Neural crest cell (in vitro differentiated cells): Measurements from ENCODE around the gene ASB10. TPM values are rescaled to one million over a fixed set of nuclear protein-coding genes. Genes with fewer than 3 reads are reported as not detected.
A peak's percentile ranks its signal among the peaks of the same experiment; 100 is the strongest.

Source experiments
- DNase-seq: peaks from one replicate; pipeline ENCODE4 v3.0.0; 2021; ENCODE audit warnings: low read depth, mixed read lengths, low spot score
- H3K27ac Mint-ChIP-seq: one replicate; pipeline ENCODE4 v1.8.0; 2021; ENCODE audit warnings: mild to moderate bottlenecking, mixed read lengths; ENCODE audit not compliant: unreplicated experiment
- H3K27me3 Mint-ChIP-seq: 2 replicates; pipeline ENCODE4 v1.8.0; 2021; ENCODE audit warnings: low read depth, mild to moderate bottlenecking, mixed read lengths
- H3K36me3 Mint-ChIP-seq: 2 replicates; pipeline ENCODE4 v1.8.0; 2021; ENCODE audit warnings: low read depth, mild to moderate bottlenecking, mixed read lengths
- H3K4me1 Mint-ChIP-seq: 2 replicates; pipeline ENCODE4 v1.8.0; 2021; ENCODE audit warnings: mixed read lengths
- H3K4me3 Mint-ChIP-seq: one replicate; pipeline ENCODE4 v1.8.0; 2021; ENCODE audit warnings: mild to moderate bottlenecking, mixed read lengths
- H3K9me3 Mint-ChIP-seq: 2 replicates; pipeline ENCODE4 v1.8.0; 2021; ENCODE audit warnings: mixed read lengths
- total RNA-seq: library from RNA; stranded (reverse); gene quantifications from 2 replicates; pipeline ENCODE4 v1.2.1, GENCODE V29; 2021
- TF ChIP-seq, protein P1 (sequence below): fragments of 200-600 bp; sonication (generic); conservative IDR thresholded peaks from 2 replicates; pipeline ENCODE4 v1.5.0; 2021; ENCODE audit warnings: antibody characterized with exemption, mild to moderate bottlenecking

ASB10 gene
- total RNA-seq, 1 donor from 2014 or later: not detected

GRCh38 chr7:151139071-151139790 is 47.8 kb downstream of the ASB10 start:
- H3K4me3 Mint-ChIP-seq: peak overlapping the region; percentile 1
- peaks cover 10% of the 10 kb centered on the region for H3K36me3 Mint-ChIP-seq
- H3K27me3 Mint-ChIP-seq: no peaks in the 10 kb centered on the region
- no peak for DNase-seq
- no peak overlapping the region for H3K27ac Mint-ChIP-seq
- H3K4me1 Mint-ChIP-seq: peaks cover 44% of the 10 kb centered on the region
- no peaks in the 10 kb centered on the region for H3K9me3 Mint-ChIP-seq
- TF ChIP-seq, protein P1, sequence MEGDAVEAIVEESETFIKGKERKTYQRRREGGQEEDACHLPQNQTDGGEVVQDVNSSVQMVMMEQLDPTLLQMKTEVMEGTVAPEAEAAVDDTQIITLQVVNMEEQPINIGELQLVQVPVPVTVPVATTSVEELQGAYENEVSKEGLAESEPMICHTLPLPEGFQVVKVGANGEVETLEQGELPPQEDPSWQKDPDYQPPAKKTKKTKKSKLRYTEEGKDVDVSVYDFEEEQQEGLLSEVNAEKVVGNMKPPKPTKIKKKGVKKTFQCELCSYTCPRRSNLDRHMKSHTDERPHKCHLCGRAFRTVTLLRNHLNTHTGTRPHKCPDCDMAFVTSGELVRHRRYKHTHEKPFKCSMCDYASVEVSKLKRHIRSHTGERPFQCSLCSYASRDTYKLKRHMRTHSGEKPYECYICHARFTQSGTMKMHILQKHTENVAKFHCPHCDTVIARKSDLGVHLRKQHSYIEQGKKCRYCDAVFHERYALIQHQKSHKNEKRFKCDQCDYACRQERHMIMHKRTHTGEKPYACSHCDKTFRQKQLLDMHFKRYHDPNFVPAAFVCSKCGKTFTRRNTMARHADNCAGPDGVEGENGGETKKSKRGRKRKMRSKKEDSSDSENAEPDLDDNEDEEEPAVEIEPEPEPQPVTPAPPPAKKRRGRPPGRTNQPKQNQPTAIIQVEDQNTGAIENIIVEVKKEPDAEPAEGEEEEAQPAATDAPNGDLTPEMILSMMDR: no peak

GRCh38 chr7:151138153-151138851 is 48.7 kb downstream of the ASB10 start:
- TF ChIP-seq, protein P1: no peak
- H3K4me3 Mint-ChIP-seq: no peak overlapping the region
- no peaks in the 10 kb centered on the region for H3K27me3 Mint-ChIP-seq
- no peak for DNase-seq
- H3K36me3 Mint-ChIP-seq: peaks cover 6% of the 10 kb centered on the region
- H3K27ac Mint-ChIP-seq: no peak overlapping the region
- H3K9me3 Mint-ChIP-seq: no peaks in the 10 kb centered on the region
- peaks cover 39% of the 10 kb centered on the region for H3K4me1 Mint-ChIP-seq

DNA sequence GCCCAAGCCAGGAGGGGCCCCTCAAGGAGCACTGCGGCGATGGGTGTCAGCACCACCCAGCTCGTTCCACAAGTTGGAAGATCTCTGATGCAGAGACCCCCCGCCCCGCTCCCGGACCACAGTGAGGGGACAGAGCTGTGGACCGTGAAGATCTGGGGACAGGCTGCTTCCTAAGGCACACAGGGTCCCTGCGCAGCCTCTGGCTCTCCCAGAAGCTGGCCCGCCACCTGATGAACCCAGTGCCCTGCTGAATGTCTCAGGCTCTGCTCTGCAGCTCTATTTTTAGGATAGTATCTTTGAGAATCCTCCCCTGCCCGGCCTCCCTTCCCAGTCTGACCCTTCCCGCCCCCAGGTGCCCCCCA is 49.3 kb downstream of the ASB10 start:
- Mint-ChIP-seq H3K9me3 (no peaks in the 10 kb centered on the region), H3K27ac (no peak overlapping the region), H3K27me3 (no peaks in the 10 kb centered on the region), H3K36me3 (peaks cover 6% of the 10 kb centered on the region), H3K4me3 (no peak overlapping the region), H3K4me1 (peaks cover 34% of the 10 kb centered on the region)
- no peak for DNase-seq
- TF ChIP-seq, protein P1: no peak

- no peaks in the 10 kb centered on the region for H3K9me3 Mint-ChIP-seq
- peaks cover 28% of the 10 kb centered on the region for H3K4me1 Mint-ChIP-seq
- H3K27me3 Mint-ChIP-seq: no peaks in the 10 kb centered on the region
- no peak for DNase-seq
- H3K36me3 Mint-ChIP-seq: peaks cover 6% of the 10 kb centered on the region
- H3K4me3 Mint-ChIP-seq: no peak overlapping the region
- TF ChIP-seq, protein P1: no peak
- no peak overlapping the region for H3K27ac Mint-ChIP-seq
Observed at GRCh38 chr7:151137076-151137675, 49.9 kb downstream of the ASB10 start.

DNA sequence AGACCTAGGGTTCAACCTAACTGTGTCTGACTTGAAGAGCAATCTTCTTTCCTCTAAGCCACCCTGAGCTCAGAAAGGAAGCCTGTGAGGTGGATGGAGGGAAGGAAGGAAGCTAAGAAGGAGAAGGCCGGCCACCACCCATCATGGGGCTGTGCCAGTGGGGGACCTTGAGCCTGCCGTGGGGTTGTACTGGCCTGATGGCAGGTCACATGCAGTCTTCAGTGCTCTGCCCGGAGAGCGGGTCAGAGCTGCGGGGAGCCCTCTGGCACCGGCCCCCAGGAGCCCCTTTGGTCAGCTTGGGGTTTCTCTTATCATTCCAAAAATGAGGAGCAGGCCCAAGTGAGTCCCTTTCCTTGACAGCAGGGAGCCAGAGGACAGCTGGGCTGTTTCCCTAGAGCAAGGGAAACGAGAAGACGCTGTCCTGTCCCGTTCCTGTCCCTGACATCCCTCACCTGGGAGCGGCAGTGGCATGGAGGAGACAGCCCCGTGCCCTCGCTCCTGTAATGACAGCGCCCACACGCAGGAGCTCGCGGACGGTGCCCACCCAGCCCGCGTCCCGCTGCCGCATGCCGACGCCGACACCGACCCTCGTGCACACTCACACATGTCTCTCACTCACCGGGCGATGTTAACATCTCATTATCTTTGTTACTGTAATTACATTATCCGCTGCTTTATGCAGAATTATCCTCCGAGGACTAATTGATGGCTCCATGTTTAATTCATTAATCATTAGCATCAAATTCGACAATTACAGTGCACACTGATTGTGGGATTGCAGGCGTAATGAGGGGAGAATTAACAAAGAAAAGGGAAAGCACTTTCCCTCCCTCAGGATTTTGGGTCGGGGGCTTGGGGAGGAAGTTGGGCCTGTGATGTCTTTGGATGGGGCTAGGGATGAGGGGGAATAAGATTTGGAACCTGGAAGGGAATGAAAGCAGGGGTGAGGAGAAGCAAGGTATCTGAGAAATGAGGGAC is 50.9 kb downstream of the ASB10 start:
- Mint-ChIP-seq H3K36me3 (peaks cover 6% of the 10 kb centered on the region), H3K9me3 (no peaks in the 10 kb centered on the region), H3K27ac (peak overlapping the region; percentile 19)

More for the DNA sequence above, 50.9 kb downstream of the ASB10 start:
- Mint-ChIP-seq H3K4me1 (peaks cover 17% of the 10 kb centered on the region), H3K4me3 (peak overlapping the region; percentile 4), H3K27me3 (no peaks in the 10 kb centered on the region)
- TF ChIP-seq, protein P1: no peak
- no peak for DNase-seq
